Activated CD4-positive, alpha-beta T cell treated with anti-CD3 and anti-CD28 coated beads, Interleukin-10, Interleukin-2, amounts not matched to agents 100 ng/mL and 50 ng/mL, durations not matched to agents 16 hours and 8 hours (primary cell): ENCODE data around the gene KERA.
A peak's percentile ranks its signal among the peaks of the same experiment; 100 is the strongest.
"Not testable (repeated sequence)": the region's sequence is repeated elsewhere in the genome, so short reads cannot be mapped to it uniquely, and the experiment has no call there.

ENCODE experiments used
- DNase-seq: peaks from one replicate; pipeline ENCODE4 v3.0.0-alpha.2; 2020

KERA gene

GRCh38 chr12:91057368-91058165 is at the start of gene KERA:
Gene KERA, minus strand, starts transcription at chr12:91058024. Its CDS starts 1,743 bp downstream, at chr12:91056281.
- no peak for DNase-seq

GRCh38 chr12:91106283-91106682 is 48.5 kb upstream of the KERA start:
- DNase-seq: no peak

GRCh38 chr12:91105807-91106206 is 48.0 kb upstream of the KERA start:
- DNase-seq: no peak

- DNase-seq: no peak
These were observed 47.1 kb upstream of the KERA start for GRCh38 chr12:91104812-91105466.

- DNase-seq: no peak
These were observed 45.8 kb upstream of the KERA start for GRCh38 chr12:91103624-91104023.

- no peak for DNase-seq
These were observed 45.3 kb upstream of the KERA start for GRCh38 chr12:91103101-91103500.

- no peak for DNase-seq
These were observed 43.1 kb upstream of the KERA start for GRCh38 chr12:91100906-91101305.

GRCh38 chr12:91099836-91100235 is 42.0 kb upstream of the KERA start:
- no peak for DNase-seq

GRCh38 chr12:91099341-91099740 is 41.5 kb upstream of the KERA start:
- DNase-seq: no peak

GRCh38 chr12:91098941-91099340 is 41.1 kb upstream of the KERA start:
- DNase-seq: no peak

GRCh38 chr12:91098461-91098860 is 40.6 kb upstream of the KERA start:
- no peak for DNase-seq

- no peak for DNase-seq
These were observed 37.1 kb upstream of the KERA start for GRCh38 chr12:91094957-91095356.

GRCh38 chr12:91094032-91094662 is 36.3 kb upstream of the KERA start:
- DNase-seq: no peak

- DNase-seq: no peak
These were observed 35.5 kb upstream of the KERA start for GRCh38 chr12:91093341-91093740.

- peak; percentile 2 for DNase-seq
These were observed 34.3 kb upstream of the KERA start for GRCh38 chr12:91091916-91092715.

GRCh38 chr12:91089953-91090352 is 32.1 kb upstream of the KERA start:
- not testable (repeated sequence) for DNase-seq

- DNase-seq: no peak
These were observed 22.2 kb upstream of the KERA start for GRCh38 chr12:91080041-91080440.

- no peak for DNase-seq
These were observed 20.7 kb upstream of the KERA start for GRCh38 chr12:91078501-91078900.

- DNase-seq: no peak
These were observed 19.6 kb upstream of the KERA start for GRCh38 chr12:91077228-91077954.

- no peak for DNase-seq
These were observed 17.0 kb upstream of the KERA start for GRCh38 chr12:91074851-91075250.

- DNase-seq: no peak
These were observed 16.4 kb upstream of the KERA start for GRCh38 chr12:91074154-91074709.

- DNase-seq: no peak
These were observed 15.6 kb upstream of the KERA start for GRCh38 chr12:91073426-91073825.
